LNCaP clone FGC (cell line): Measurements from ENCODE around the gene HEATR5A.

Experiments used
- DNase-seq: peaks from one replicate; pipeline ENCODE4 v3.0.0-alpha.2; 2011; ENCODE audit warnings: low read depth
- H3K4me3 ChIP-seq: 2 replicates; pipeline ENCODE4 v1.5.1; 2011; ENCODE audit warnings: mild to moderate bottlenecking, low read depth, low read length, control low read depth
- CTCF ChIP-seq: IDR thresholded peaks from 2 replicates; pipeline ENCODE4 v1.5.1; 2012; ENCODE audit warnings: mild to moderate bottlenecking; ENCODE audit not compliant: control insufficient read depth, insufficient read depth; ENCODE audit errors: extremely low read depth

Gene HEATR5A

DNA sequence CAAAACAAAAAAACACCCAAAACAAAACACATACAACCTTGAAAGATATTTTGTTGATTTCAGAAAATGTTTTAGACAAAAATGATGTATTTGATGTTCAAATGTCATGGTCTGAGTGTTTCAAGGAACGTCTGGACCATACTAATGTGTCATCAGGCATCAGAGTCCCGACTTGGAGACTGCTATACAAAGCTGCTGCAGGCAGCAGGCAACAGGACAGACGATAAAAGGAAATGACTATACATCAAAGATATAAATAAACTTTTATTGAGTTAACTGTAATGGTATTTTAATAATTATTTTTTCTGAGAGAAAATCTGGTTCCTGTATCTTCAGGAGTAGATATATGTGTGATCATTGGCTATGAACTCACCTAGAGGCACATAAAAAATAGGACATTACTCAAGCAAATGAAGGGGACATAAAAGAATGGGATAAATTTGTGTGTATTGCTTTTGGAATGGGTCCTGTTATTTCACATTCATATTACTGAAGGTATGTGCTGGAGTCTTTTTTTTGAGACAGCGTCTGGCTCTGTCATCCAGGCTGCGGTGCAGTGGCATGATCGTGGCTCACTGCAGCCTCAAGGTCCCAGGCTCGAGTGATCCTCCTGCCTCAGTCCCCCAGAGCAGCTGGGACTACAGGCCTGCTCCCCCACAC is 125.5 kb downstream of the HEATR5A start:
- DNase-seq: no peak
- no peak overlapping the region for H3K4me3 ChIP-seq
- no peak for TF ChIP-seq CTCF

GRCh38 chr14:31292937-31293616 is 127.3 kb downstream of the HEATR5A start:
- no peak overlapping the region for H3K4me3 ChIP-seq
- no peak for DNase-seq
- TF ChIP-seq CTCF: no peak

DNA sequence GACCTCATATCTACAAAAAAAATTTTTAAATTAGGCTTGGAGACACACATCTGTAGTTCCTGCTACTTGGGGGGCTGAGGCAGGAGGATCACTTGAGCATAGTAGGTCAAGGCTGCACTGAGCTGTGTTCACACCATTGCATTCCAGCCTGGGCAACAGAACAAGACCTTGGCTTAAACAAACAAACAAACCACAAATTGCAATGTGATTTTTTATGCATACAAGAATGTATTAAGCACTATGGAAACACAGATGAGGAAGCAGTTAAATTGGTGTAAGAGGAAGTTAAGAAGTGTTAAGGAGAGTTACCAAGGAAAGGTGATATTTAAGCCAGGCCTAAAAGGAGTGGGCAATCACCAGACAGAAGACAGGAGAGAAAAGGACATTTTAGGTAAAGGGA is 129.1 kb downstream of the HEATR5A start:
- TF ChIP-seq CTCF: no peak
- DNase-seq: no peak
- no peak overlapping the region for H3K4me3 ChIP-seq

DNA sequence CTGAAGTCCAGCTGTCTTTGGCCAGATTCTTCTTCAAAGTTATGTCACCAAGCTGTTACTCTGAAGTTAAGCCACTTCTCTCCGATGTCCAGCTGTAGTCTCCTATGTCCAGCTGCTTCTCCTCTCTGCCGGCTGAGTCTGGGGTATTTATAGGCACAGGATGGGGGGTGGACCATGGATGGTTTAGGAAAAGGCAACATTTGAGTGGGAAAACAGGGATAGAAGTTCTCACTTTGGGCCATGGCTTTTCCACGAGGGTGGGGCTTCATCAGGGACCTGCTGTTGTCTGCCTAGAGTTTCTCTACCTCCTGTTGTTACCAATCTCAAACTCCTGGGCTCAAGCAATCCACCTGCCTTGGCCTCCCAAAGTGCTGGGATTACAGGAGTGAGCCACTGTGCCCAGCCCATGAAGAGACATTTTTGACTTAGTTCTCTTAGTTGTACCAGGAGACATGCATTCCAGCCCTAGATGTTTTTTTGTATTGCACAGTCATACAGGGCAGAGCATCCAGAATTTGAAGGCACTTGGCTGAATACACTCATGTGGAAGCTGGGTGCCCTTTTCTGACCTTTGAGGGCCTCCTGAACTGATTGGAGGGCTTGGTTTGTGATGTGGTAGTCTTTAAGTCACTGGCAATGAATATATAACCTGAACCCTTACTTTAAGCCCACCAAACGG is 132.9 kb downstream of the HEATR5A start:
- TF ChIP-seq CTCF: no peak
- H3K4me3 ChIP-seq: no peak overlapping the region
- no peak for DNase-seq

DNA sequence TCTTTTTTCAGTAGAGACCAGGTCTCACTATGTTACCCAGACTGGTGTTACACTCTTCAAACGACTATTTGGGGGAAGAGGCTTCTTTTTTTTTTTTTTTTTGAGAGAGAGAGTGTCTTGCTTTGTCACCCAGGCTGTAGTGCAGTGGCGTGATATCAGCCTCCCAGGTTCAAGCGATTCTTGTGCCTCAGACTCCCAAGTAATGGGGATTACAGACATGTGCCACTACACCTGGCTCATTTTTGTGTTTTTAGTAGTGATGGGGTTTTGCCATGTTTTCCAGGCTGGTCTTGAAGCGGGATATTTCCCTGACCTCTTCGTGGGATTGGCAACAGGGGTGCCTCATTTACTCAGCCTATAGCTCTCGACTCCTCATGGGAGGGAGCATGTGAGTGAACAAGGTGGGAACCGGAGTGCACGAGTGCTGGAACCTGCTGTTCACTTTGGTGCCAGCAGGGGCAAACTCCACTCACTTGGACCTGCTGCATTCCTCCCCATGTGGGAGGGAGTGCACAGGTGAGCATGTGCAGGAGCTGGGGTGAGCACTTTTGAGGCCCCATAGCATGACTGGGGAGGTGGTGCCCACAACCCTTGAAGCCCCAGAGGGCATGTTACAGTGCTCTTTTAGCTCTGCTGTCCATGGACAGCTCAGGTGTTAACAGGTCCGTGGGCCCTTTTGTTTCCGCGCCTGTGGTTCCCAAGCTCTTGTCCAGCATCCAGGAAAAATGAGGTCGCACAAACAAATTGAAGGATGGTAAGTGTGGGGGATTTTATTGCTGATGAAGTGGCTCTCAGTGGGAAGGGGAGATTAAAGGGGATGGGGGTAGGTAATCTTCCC is 133.7 kb downstream of the HEATR5A start:
- peak; percentile 8; the same call in 1 of the 2 replicates for TF ChIP-seq CTCF
- H3K4me3 ChIP-seq: no peak overlapping the region
- DNase-seq: no peak

- no peak for DNase-seq
- TF ChIP-seq CTCF: no peak
- no peak overlapping the region for H3K4me3 ChIP-seq
Observed at GRCh38 chr14:31283578-31284252, 136.6 kb downstream of the HEATR5A start.
